B cell (primary cell): ENCODE data around the gene OR6C74. TPM values are rescaled to one million over a fixed set of nuclear protein-coding genes. Genes with fewer than 3 reads are reported as not detected.

Source experiments
- ATAC-seq: fragments of 200-7000 bp; cut with Tn5 transposase; one replicate; pipeline ENCODE4 v1.10.0; 2021; ENCODE audit warnings: low read depth, mild to moderate bottlenecking, moderate number of reproducible peaks, moderate library complexity
- CTCF ChIA-PET: fragments of 350-600 bp; sonication (Branson Sonifier 250); formaldehyde crosslinking; loops from one replicate; lab custom pipeline; 2021; ENCODE audit warnings: antibody characterized with exemption, inconsistent platforms; lab: Charles Lee
- POLR2A ChIA-PET: fragments of 350-600 bp; sonication (Branson Sonifier 250); formaldehyde crosslinking; loops from one replicate; lab custom pipeline; 2021; ENCODE audit warnings: antibody characterized with exemption; lab: Charles Lee
- DNase-seq: peaks from one replicate; pipeline ENCODE4 v3.0.0; 2013
- H2AFZ ChIP-seq: 2 replicates; pipeline ENCODE4 v1.6.1; 2012; ENCODE audit warnings: mild to moderate bottlenecking, low read depth, low read length; ENCODE audit not compliant: insufficient read depth, poor library complexity, severe bottlenecking
- H3K27ac ChIP-seq, 2 donors: 1 replicate in 1 of 2; 2 replicates in 1 of 2; pipeline ENCODE4 v1.5.1; 2012 to 2013; ENCODE audit warnings: low read length in 2 of 2, mild to moderate bottlenecking in 2 of 2, moderate library complexity in 1 of 2
- H3K27me3 ChIP-seq, 4 experiments: fragments of 200-600 bp in 1 of 4; sonication (generic) in 1 of 4; replicated peaks in 1 of 4; 1 replicate in 2 of 4; 2 replicates in 2 of 4; pipeline versions ENCODE4 v1.6.1 to v1.7.0; 2013 to 2016; ENCODE audit warnings: low read length in 3 of 4, mild to moderate bottlenecking in 2 of 4, mixed read lengths in 1 of 4, moderate library complexity in 1 of 4; ENCODE audit not compliant: insufficient read depth in 4 of 4, control insufficient read depth in 3 of 4; ENCODE audit errors: control extremely low read depth in 1 of 4
- H3K36me3 ChIP-seq, 2 experiments: replicated peaks in 1 of 2; 1 replicate in 1 of 2; 2 replicates in 1 of 2; pipeline versions ENCODE4 v1.6.1 to v1.7.1; 2013; ENCODE audit warnings: low read length in 1 of 2; ENCODE audit not compliant: insufficient read depth in 2 of 2, control insufficient read depth in 1 of 2; ENCODE audit errors: control extremely low read depth in 1 of 2, extremely low read depth in 1 of 2
- H3K4me1 ChIP-seq, 2 donors: fragments of 200-600 bp in 1 of 2; sonication (generic) in 1 of 2; 1 replicate in 1 of 2; 2 replicates in 1 of 2; pipeline versions ENCODE4 v1.5.1 to v1.6.1; 2013 to 2017; ENCODE audit warnings: low read length in 2 of 2; ENCODE audit not compliant: control insufficient read depth in 2 of 2, insufficient read depth in 2 of 2
- H3K4me2 ChIP-seq: replicated peaks from 2 replicates; pipeline ENCODE3; 2012; ENCODE audit warnings: mild to moderate bottlenecking, low read depth, low read length; ENCODE audit not compliant: poor library complexity, severe bottlenecking
- H3K4me3 ChIP-seq, 5 experiments: fragments of 200-600 bp in 1 of 5; sonication (generic) in 1 of 5; 1 replicate in 3 of 5; 2 replicates in 2 of 5; pipeline versions ENCODE4 v1.5.1 to v1.7.0; 2011 to 2016; ENCODE audit warnings: low read length in 4 of 5, mild to moderate bottlenecking in 4 of 5, low read depth in 2 of 5, control low read depth in 1 of 5, moderate library complexity in 1 of 5; ENCODE audit not compliant: insufficient read depth in 1 of 5; ENCODE audit errors: control extremely low read depth in 1 of 5, extremely low read depth in 1 of 5
- H3K79me2 ChIP-seq: fragments of 200-600 bp; sonication (generic); one replicate; pipeline ENCODE4 v1.6.0; 2016; ENCODE audit warnings: low read length; ENCODE audit not compliant: control insufficient read depth, insufficient read depth
- H3K9ac ChIP-seq: fragments of 200-600 bp; sonication (generic); 2 replicates; pipeline ENCODE4 v1.6.1; 2017; ENCODE audit warnings: mild to moderate bottlenecking, low read length, moderate library complexity
- H3K9me3 ChIP-seq, 3 donors: one replicate each; pipeline versions ENCODE4 v1.6.1 to v1.7.1; 2013; ENCODE audit warnings: low read length in 2 of 3; ENCODE audit not compliant: control insufficient read depth in 2 of 3, insufficient read depth in 1 of 3; ENCODE audit errors: control extremely low read depth in 1 of 3
- H4K20me1 ChIP-seq: 2 replicates; pipeline ENCODE4 v1.6.0; 2012; ENCODE audit warnings: mild to moderate bottlenecking, low read length; ENCODE audit not compliant: insufficient read depth, control insufficient read depth, poor library complexity, severe bottlenecking
- H3K27ac Mint-ChIP-seq: one replicate; pipeline ENCODE4 v1.8.0; 2021; ENCODE audit warnings: mixed read lengths
- H3K27me3 Mint-ChIP-seq: one replicate; pipeline ENCODE4 v1.8.0; 2021; ENCODE audit warnings: mixed read lengths
- H3K4me1 Mint-ChIP-seq: one replicate; pipeline ENCODE4 v1.8.0; 2021; ENCODE audit warnings: mixed read lengths
- H3K4me3 Mint-ChIP-seq: one replicate; pipeline ENCODE4 v1.8.0; 2021; ENCODE audit warnings: mixed read lengths
- H3K9me3 Mint-ChIP-seq: one replicate; pipeline ENCODE4 v1.8.0; 2022; ENCODE audit warnings: mixed read lengths; ENCODE audit not compliant: insufficient read depth
- CTCF ChIP-seq: fragments of 200-600 bp; IDR thresholded peaks from one replicate; pipeline ENCODE4 v1.8.0; 2022; ENCODE audit warnings: antibody characterized with exemption, mild to moderate bottlenecking
- EZH2 ChIP-seq: IDR thresholded peaks from 2 replicates; pipeline ENCODE4 v1.6.1; 2012; ENCODE audit warnings: borderline replicate concordance, low read depth, mild to moderate bottlenecking, moderate library complexity, low read length; ENCODE audit not compliant: insufficient read depth, poor library complexity, severe bottlenecking
- WGBS: methylation state at CpG from one replicate; pipeline ENCODE4 v1.1.5; 2013; ENCODE audit warnings: missing lambda C conversion rate; ENCODE audit not compliant: insufficient coverage; 5-methylcytosine and 5-hydroxymethylcytosine counted together
- intact Hi-C: fragments of 100-400 bp; cut with micrococcal nuclease; formaldehyde crosslinking; loops from one replicate; pipeline ENCODE4 v1.10.0; 2022
- polyA plus RNA-seq: library from polyadenylated mRNA; depleted of rRNA; stranded (reverse); fragments of >200 nt; gene quantifications from 2 replicates; pipeline ENCODE4 v1.2.3, GENCODE V29; 2012
- total RNA-seq, 2 donors: library from RNA; stranded (reverse); fragments of 120-200 nt in 1 of 2; gene quantifications; 1 replicate in 1 of 2; 2 replicates in 1 of 2; pipeline versions ENCODE4 v1.2.3 to v1.2.4, GENCODE V29; 2013 to 2022

OR6C74 gene
- total and polyA plus RNA-seq, 2 donors (not counting 1 experiment from before 2014, with no cell fraction given): not detected

GRCh38 chr12:55258303-55258702, 13.9 kb downstream of the OR6C74 start:
- H4K20me1 ChIP-seq: no peaks in the 10 kb centered on the region
- WGBS: 83% methylated on average over 2 of the region's 2 CpGs
- no peak overlapping the region for H3K4me3 ChIP-seq
- intact Hi-C loops: no loop called here
- no peaks in the 10 kb centered on the region for H3K4me1 ChIP-seq
- no peak overlapping the region for H3K4me2 ChIP-seq
- Mint-ChIP-seq H3K9me3 (no peaks in the 10 kb centered on the region), H3K4me1 (no peaks in the 10 kb centered on the region), H3K4me3 (no peak overlapping the region), H3K27ac (no peak overlapping the region), H3K27me3 (peaks cover 9% of the 10 kb centered on the region)
- no peaks in the 10 kb centered on the region for H3K79me2 ChIP-seq
- no peak overlapping the region for H2AFZ ChIP-seq
- peaks cover 0 to 2% (median 1%) of the 10 kb centered on the region in 4 experiments for H3K27me3 ChIP-seq
- H3K9ac ChIP-seq: no peak overlapping the region
- POLR2A ChIA-PET: no interaction called here
- DNase-seq (no peak), ATAC-seq (no peak)
- H3K36me3 ChIP-seq: no peaks in the 10 kb centered on the region
- CTCF ChIA-PET: no interaction called here
- no peaks in the 10 kb centered on the region for H3K9me3 ChIP-seq
- TF ChIP-seq EZH2: no peak
- no peak for TF ChIP-seq CTCF
- no peak overlapping the region for H3K27ac ChIP-seq

GRCh38 chr12:55280991-55281390, 36.6 kb downstream of the OR6C74 start:
- no CpG with 5 or more reads among the region's 2 CpGs for WGBS
- H3K4me2 ChIP-seq: no peak overlapping the region
- Mint-ChIP-seq H3K27me3 (peaks cover 20% of the 10 kb centered on the region), H3K27ac (no peak overlapping the region), H3K9me3 (no peaks in the 10 kb centered on the region), H3K4me1 (no peaks in the 10 kb centered on the region), H3K4me3 (no peak overlapping the region)
- H4K20me1 ChIP-seq: no peaks in the 10 kb centered on the region
- TF ChIP-seq EZH2 (no peak), CTCF (no peak)
- H3K9ac ChIP-seq: no peak overlapping the region
- no peaks in the 10 kb centered on the region for H3K36me3 ChIP-seq
- peaks cover 0 to 4% (median 2%) of the 10 kb centered on the region in 4 experiments for H3K27me3 ChIP-seq
- no peak overlapping the region for H2AFZ ChIP-seq
- H3K4me1 ChIP-seq: no peaks in the 10 kb centered on the region
- DNase-seq (no peak), ATAC-seq (no peak)
- no peak overlapping the region for H3K4me3 ChIP-seq
- no peak overlapping the region for H3K27ac ChIP-seq
- CTCF ChIA-PET: no interaction called here
- intact Hi-C loops: no loop called here
- no peaks in the 10 kb centered on the region for H3K79me2 ChIP-seq
- H3K9me3 ChIP-seq: peaks cover 0 to 4% (median under 1%) of the 10 kb centered on the region in 3 donors
- POLR2A ChIA-PET: no interaction called here
